Esophagus muscularis mucosa (tissue), 4 donors: ENCODE measurements around the gene GCC1.

Source experiments
- CTCF ChIP-seq, 3 experiments: fragments of 200-600 bp in 2 of 3; fragments of 450-650 bp in 1 of 3; sonication (generic) in 2 of 3; IDR thresholded peaks; one replicate each; pipeline ENCODE4 v1.5.1; 2017 to 2019; ENCODE audit warnings: antibody characterized with exemption in 3 of 3, mild to moderate bottlenecking in 2 of 3, moderate library complexity in 1 of 3
- EP300 ChIP-seq: sonication (generic); formaldehyde crosslinking; IDR thresholded peaks from one replicate; pipeline ENCODE4 v1.6.1; 2017; ENCODE audit warnings: antibody characterized with exemption
- POLR2A ChIP-seq: fragments of 450-650 bp; IDR thresholded peaks from one replicate; pipeline ENCODE4 v1.6.1; 2017; ENCODE audit warnings: antibody characterized with exemption, moderate library complexity, mild to moderate bottlenecking, low read depth
- POLR2AphosphoS5 ChIP-seq, 2 donors: sonication (generic); formaldehyde crosslinking; IDR thresholded peaks; one replicate each; pipeline ENCODE4 v1.6.1; 2017; ENCODE audit warnings: antibody characterized with exemption in 2 of 2

- no peak for TF ChIP-seq CTCF (IDR thresholded peaks at IDR 0.05)
- TF ChIP-seq POLR2A, result no peak
- no peak for TF ChIP-seq EP300
- TF ChIP-seq POLR2AphosphoS5 (IDR thresholded peaks at IDR 0.05), result no peak
These were observed 48.7 kb downstream of the GCC1 start for GRCh38 chr7:127536741-127537140.
